ENCODE measurements around the gene RCHY1.

Gene RCHY1

DNA sequence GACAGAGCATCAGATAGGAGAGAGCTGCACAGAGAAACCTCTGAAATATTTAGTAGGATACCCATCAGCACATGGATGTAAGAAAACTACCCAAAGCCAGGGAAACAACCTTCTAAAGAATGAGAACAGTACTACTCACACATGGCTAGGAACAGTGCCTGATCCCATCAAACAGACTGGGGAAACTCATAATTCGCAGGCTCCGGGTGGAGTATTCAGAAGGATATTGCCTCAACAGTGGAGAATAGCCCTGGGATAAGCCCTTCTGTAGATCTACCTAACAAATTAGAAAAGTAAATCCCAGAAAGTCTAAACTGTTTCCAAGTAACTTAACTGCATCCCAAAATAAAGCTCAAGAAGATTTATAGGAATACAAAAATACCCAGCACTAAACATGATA, 17.8 kb downstream of the RCHY1 start:
- peaks cover 65% of the 10 kb centered on the region for H3K36me3 ChIP-seq (ENCODE audit: low read depth)

GRCh38 chr4:75495476-75495875, 18.7 kb downstream of the RCHY1 start:
- Histone ChIP-seq H3K4me1 (ENCODE audit: insufficient read depth, poor library complexity, severe bottlenecking) (peaks cover 6% of the 10 kb centered on the region), H3K4me3 (ENCODE audit: severe bottlenecking) (no peak overlapping the region), H3K27me3 (ENCODE audit: insufficient read depth, poor library complexity, severe bottlenecking) (no peaks in the 10 kb centered on the region), H3K9me3 (ENCODE audit: severe bottlenecking) (peaks cover 4% of the 10 kb centered on the region), H3K27ac (ENCODE audit: poor library complexity, severe bottlenecking) (no peak overlapping the region), H3K36me3 (ENCODE audit: low read depth) (peaks cover 65% of the 10 kb centered on the region)
- no peak for DNase-seq (ENCODE audit: low spot score)
- no peak for ATAC-seq (ENCODE audit: low read depth)
- TF ChIP-seq CTCF (IDR thresholded peaks at IDR 0.05; ENCODE audit: poor library complexity, severe bottlenecking), result no peak

More for the DNA sequence above, 17.8 kb downstream of the RCHY1 start:
- Histone ChIP-seq H3K9me3 (ENCODE audit: severe bottlenecking) (peaks cover 4% of the 10 kb centered on the region), H3K4me3 (ENCODE audit: severe bottlenecking) (no peak overlapping the region), H3K4me1 (ENCODE audit: insufficient read depth, poor library complexity, severe bottlenecking) (peaks cover 6% of the 10 kb centered on the region), H3K27me3 (ENCODE audit: insufficient read depth, poor library complexity, severe bottlenecking) (no peaks in the 10 kb centered on the region), H3K27ac (ENCODE audit: poor library complexity, severe bottlenecking) (no peak overlapping the region)
- no peak for TF ChIP-seq CTCF (IDR thresholded peaks at IDR 0.05; ENCODE audit: poor library complexity, severe bottlenecking)
- ATAC-seq (ENCODE audit: low read depth) (no peak), DNase-seq (ENCODE audit: low spot score) (no peak)

DNA sequence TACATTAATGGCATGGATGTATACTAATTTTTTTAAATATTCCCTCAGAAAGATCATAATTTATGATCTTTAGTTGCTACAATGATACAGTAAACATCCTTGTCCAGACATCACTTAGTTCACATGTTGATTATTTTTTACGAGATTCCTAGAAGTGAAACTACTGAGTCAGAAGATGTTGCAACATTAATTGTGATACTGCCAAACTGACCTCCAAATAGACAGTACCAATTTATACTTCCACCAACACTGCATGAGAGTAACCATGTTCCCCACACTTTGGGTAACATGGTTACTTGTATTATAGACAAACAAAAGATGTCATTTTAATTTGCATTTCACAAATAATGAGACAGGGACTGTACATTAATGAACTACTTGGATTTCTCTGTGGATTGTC, 19.6 kb downstream of the RCHY1 start:
- peak; percentile 67; the same call in 2 of the 3 replicates for ATAC-seq (ENCODE audit: low read depth)
- no peak for TF ChIP-seq CTCF (IDR thresholded peaks at IDR 0.05; ENCODE audit: poor library complexity, severe bottlenecking)
- Histone ChIP-seq H3K4me1 (ENCODE audit: insufficient read depth, poor library complexity, severe bottlenecking) (peaks cover 6% of the 10 kb centered on the region), H3K4me3 (ENCODE audit: severe bottlenecking) (no peak overlapping the region), H3K27me3 (ENCODE audit: insufficient read depth, poor library complexity, severe bottlenecking) (no peaks in the 10 kb centered on the region), H3K36me3 (ENCODE audit: low read depth) (peaks cover 65% of the 10 kb centered on the region), H3K9me3 (ENCODE audit: severe bottlenecking) (peaks cover 4% of the 10 kb centered on the region), H3K27ac (ENCODE audit: poor library complexity, severe bottlenecking) (no peak overlapping the region)
- DNase-seq (ENCODE audit: low spot score), result no peak

DNA sequence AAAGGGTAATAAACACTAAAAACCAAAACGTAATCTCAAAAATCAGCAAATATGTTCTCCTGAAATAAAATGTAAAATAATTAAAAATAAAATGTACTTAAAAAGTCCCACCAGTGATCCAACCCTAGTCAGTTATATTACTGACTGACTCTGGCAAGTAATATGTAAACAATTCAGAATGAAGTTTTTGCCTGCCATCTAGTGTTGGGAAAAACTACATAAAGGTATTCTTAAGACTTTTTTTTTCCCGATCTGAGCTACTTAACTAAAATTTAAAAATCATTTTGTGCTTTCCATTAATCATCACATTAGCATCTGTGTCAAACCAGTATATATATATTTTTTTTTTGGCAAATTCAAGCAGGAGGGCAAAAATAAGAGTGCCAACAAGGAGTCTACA, 24.0 kb downstream of the RCHY1 start:
- H3K27ac ChIP-seq (ENCODE audit: poor library complexity, severe bottlenecking), result no peak overlapping the region
- H3K4me3 ChIP-seq (ENCODE audit: severe bottlenecking), result no peak overlapping the region
- ATAC-seq (ENCODE audit: low read depth) (no peak), DNase-seq (ENCODE audit: low spot score) (no peak)
- peak; percentile 35 for TF ChIP-seq CTCF (IDR thresholded peaks at IDR 0.05; ENCODE audit: poor library complexity, severe bottlenecking)
- peaks cover 87% of the 10 kb centered on the region for H3K36me3 ChIP-seq (ENCODE audit: low read depth)
- no peaks in the 10 kb centered on the region for H3K27me3 ChIP-seq (ENCODE audit: insufficient read depth, poor library complexity, severe bottlenecking)
- H3K4me1 ChIP-seq (ENCODE audit: insufficient read depth, poor library complexity, severe bottlenecking), result peaks cover 5% of the 10 kb centered on the region
- no peaks in the 10 kb centered on the region for H3K9me3 ChIP-seq (ENCODE audit: severe bottlenecking)

- Histone ChIP-seq H3K27ac (ENCODE audit: poor library complexity, severe bottlenecking) (no peak overlapping the region), H3K36me3 (ENCODE audit: low read depth) (peaks cover 79% of the 10 kb centered on the region), H3K27me3 (ENCODE audit: insufficient read depth, poor library complexity, severe bottlenecking) (no peaks in the 10 kb centered on the region), H3K4me3 (ENCODE audit: severe bottlenecking) (no peak overlapping the region), H3K4me1 (ENCODE audit: insufficient read depth, poor library complexity, severe bottlenecking) (no peaks in the 10 kb centered on the region), H3K9me3 (ENCODE audit: severe bottlenecking) (no peaks in the 10 kb centered on the region)
- TF ChIP-seq CTCF (IDR thresholded peaks at IDR 0.05; ENCODE audit: poor library complexity, severe bottlenecking), result no peak
- no peak for DNase-seq (ENCODE audit: low spot score)
- no peak for ATAC-seq (ENCODE audit: low read depth)
Observed at GRCh38 chr4:75484190-75484589, 30.0 kb downstream of the RCHY1 start.
